NK-92 (cell line): Measurements from ENCODE around the gene MYCBP.

ENCODE experiments used
- DNase-seq: peaks from one replicate; lab custom pipeline; 2025; ENCODE audit not compliant: unreplicated experiment; lab: John Stamatoyannopoulos, UW

MYCBP gene

DNA sequence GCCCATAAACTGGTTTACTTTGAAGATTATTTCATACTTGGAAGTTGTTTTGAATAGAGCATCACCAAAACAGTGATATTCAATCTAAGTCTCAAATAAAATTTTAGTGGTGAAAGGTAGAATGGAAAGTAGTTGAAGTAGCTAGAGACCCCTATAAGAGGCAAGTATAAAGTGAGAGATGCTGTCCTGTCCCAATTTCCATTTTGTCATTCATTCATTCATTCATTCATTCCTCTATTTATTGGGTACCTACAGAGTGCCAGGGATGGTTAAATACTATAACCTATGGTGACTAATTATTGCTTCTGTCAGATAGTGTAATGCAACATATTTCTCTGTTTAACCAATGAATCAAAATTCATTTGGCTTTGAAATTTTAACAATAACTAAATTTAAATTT lies 46.3 kb downstream of the MYCBP start:
- DNase-seq, result no peak

DNA sequence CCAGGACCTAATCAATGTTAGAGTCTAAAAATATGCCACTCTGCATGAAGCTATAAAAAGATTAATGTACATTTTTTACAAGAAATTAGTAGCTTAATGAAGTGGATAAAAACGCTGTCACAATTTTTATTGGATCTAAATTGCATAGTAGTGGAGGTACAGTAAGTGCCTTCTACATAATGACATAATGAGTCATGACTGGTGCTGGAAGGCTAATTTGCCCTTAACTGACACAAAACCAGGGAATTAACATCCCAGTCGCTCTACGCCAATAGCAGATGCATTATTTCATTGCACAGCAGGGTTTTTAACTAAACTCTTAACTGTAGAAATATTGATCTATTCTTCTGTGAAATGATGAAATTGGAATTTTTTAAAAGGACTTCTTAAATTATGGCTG lies 46.9 kb downstream of the MYCBP start:
- DNase-seq, result no peak

GRCh38 chr1:38820860-38821259 lies 52.3 kb downstream of the MYCBP start:
- no peak for DNase-seq

DNA sequence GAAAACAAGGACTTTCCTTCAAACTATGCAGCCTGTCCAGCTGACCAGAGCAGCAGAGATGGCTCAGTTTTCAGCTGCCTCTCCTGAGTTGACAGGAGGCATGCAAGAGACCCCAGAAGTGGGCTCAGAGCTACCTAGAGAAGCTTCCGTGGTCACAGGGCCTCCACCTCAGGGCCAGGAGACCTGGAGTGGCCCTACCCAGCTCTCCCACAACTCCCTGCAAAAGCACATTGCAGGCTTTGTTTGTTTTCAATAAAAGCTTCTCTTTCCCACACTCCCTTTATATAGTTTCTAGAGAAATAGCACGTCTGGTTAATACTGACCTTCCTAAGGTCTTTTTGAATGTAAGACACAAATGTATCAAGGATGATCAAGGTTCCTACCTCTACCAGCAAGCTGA lies 53.6 kb downstream of the MYCBP start:
- DNase-seq, result no peak

DNA sequence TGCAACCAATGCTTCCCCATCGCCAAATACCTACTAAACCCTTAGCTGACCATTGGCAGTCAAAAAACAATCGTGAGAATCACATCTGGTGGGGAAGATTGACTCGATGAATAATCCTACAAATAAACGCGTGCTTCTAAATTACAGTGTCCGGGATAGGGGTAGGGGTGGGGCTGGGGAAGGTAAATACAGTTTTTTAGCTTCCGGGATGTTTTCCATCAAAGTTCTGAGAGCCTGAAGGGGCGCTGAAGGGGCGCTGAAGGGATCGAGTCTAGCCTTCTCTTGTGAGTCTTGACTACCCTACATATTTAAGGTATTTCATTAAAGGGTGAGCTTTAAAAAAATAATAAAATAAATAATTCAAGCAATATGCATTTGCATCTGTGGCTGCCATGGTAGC lies 54.1 kb downstream of the MYCBP start:
- DNase-seq, result no peak

DNA sequence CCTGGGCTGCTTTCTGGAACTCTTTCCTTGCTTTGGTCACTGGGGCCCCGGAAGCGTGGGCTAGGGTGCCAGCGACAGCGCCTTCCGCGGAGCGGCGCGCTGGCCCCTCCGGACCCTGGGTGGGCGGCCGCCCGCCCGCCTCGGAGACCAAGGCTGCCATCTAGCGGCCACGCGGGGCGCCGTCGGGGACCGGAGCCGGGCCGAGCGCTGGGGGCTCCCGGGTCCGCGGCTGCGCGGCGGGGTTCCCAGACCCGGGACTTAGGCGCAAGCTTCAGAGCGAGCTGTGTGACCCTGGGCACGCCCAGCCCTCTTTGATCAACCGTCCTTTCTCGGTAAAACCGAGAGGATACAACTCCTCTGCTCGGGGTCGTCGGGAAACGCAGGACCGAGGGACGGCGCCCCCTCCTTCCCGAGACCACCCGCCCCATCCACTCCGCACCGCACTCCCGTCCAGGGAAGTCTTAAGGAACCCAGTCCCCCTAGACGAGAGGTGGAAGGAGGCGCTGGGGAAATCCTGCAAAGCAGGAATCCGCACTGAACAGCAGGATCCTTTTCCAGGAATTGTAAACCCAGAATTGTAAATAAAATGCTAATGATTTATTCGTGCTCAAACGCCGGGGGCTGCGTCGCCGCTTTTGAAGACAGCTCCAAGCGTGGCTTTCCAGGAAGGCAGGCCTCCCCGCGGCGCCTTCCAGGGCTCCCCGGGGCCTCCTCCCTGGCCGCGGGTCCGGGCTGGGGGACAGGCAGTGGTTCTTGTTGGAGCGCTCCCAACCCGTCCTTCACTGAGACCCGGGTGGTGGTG lies 54.8 kb downstream of the MYCBP start:
- DNase-seq, result no peak

DNA sequence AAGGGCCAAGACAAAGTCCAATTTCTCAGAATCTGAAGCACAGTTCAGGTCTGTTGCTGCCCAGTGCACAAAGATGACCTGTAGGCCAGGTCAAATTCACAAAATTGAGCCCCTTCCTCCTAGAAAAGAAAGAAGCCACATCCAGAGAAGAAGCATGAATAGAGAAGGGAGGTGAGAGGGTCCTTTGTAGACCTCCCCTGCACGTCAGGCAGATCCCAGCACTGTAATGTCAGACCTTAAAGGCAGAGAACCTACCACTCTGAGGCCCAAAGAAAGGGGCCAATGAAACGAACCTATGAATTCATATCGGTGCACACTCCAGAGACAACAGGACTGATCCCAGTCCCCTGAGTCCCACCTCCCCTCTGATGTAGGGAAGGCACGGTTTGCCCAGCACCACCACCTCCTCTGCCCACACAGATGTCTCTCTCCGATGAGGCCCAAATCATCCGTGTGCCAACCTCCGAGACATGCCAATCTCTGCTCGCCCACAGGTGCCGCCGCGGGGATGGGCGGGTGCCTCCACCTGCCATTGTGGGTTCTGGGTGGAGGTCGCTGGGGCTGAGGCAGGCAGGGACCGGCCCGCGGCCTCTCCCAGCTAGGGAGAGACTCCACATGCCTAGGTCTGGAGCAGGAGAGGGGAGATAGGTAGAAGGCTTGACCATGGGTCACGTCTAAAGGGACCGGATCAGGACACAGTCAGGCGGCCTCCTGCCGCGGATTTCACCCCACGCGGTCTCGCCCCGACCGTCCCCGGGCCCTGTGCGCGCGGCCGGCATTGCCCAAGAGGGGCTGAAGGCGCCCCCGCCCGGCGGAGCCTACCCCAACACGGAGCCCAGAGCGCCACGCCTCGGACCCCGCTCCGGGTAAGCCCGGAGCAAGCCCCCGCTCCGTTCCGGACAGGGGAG lies 55.6 kb downstream of the MYCBP start:
- no peak for DNase-seq

GRCh38 chr1:38815903-38816627 lies 57.1 kb downstream of the MYCBP start:
- no peak for DNase-seq

- no peak for DNase-seq
Observed at GRCh38 chr1:38814984-38815464, 58.1 kb downstream of the MYCBP start.

- DNase-seq, result no peak
Observed at GRCh38 chr1:38814444-38814983, 58.6 kb downstream of the MYCBP start.

DNA sequence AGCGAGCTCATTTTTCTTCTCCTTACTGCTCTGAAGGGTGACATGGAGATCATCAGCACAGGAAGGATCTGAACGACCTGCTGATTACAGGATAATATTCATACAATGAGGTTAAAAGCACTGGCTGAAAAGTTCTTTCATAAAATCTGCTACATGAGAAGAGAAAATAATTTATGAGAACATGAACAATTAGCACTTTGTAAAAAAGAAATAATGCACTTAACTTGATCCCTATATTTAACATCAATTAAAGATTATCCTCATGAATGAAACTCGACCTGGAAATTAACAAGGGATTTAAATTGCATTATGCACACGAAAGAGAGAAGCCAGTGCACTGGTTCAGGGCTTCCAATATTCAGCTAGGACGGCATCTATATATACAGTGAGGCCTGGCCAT lies 60.2 kb downstream of the MYCBP start:
- DNase-seq, result no peak
